ENCODE data around the gene HAUS8.
"Not testable (repeated sequence)": the region's sequence is repeated elsewhere in the genome, so short reads cannot be mapped to it uniquely, and the experiment has no call there.

Gene HAUS8

DNA sequence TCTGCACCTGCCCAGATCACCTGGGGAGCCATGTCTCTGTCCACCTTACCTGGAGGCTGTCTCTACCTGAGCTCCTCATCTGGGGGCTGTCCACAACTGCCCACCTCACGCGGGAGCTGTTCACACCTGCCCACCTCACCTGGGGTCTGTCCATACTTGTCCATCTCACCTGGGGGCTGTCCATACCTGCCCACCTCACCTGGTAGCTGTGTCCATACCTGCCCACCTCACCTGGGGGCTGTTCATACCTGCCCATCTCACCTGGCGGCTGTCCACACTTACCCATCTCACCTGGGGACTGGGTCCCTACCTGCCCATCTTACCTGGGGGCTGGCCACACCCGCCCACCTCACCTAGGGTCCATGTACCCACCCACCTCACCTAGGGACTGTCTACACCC, 38.6 kb downstream of the HAUS8 start:
- in situ Hi-C loops (cut with MboI; ENCODE audit: low sequenced_read_pairs) = no loop called here

DNA sequence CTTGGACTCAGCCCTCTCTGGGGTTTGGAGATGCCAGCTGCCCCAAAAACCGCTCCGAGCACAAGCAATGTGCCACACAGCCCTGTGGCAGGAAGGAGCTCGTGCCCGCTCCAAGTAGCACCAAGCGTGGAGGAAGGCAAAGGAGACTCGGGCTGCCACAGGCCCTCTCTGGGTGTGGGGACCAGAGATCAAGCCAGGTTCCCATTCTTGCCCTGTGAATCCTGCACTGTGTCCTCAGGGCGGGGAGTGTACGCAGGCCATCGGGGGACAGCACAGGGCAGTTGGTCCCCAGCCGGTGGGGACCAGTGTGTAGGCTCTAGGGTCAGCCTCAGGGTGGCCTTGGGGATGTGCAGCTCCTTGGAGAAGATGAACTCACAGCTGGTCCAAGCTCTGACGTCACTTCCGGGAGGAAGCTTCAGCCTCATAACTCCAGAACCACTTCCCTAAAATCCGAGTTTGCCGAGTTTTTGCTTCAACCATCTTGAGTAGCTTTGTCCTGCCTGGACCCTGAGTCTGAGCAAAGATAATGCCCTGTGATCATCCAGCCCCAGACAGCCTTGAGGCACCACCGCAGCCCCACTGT, 39.3 kb downstream of the HAUS8 start:
- in situ Hi-C loops (cut with MboI; ENCODE audit: low sequenced_read_pairs) = no loop called here

GRCh38 chr19:17031741-17032140, 43.5 kb downstream of the HAUS8 start:
- in situ Hi-C loops (cut with MboI; ENCODE audit: low sequenced_read_pairs) = no loop called here

GRCh38 chr19:17027535-17027975, 47.7 kb downstream of the HAUS8 start:
- in situ Hi-C loops (cut with MboI; ENCODE audit: low sequenced_read_pairs) = no loop called here

- in situ Hi-C loops (cut with MboI; ENCODE audit: low sequenced_read_pairs) = no loop called here
Observed at GRCh38 chr19:17026706-17027534, 48.3 kb downstream of the HAUS8 start, which contains the start of gene CPAMD8. CPAMD8 (minus strand) TSS chr19:17026810; CDS start chr19:17026642, 168 bp downstream.

- in situ Hi-C loops (cut with MboI; ENCODE audit: low sequenced_read_pairs) = no loop called here
Observed at GRCh38 chr19:17025991-17026658, 49.1 kb downstream of the HAUS8 start.

DNA sequence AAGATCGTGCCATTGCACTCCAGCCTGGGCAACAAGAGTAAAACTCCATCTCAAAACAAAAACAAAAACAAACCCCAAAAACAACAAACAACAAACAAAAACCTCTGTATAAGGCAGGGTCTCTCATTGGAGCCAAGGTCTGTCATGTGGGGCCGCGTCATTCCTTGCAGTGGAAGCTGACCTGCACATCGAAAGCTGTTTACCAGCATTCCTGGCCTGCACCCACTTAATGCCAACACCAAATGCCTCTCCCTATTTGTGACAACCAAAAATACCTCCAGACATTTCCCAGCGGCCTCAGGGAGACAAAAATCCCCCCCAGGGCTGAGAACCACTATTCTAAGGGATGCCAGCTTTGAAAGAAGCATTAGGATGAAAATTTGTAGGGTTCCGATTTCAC, 49.9 kb downstream of the HAUS8 start:
- in situ Hi-C loops (cut with MboI; ENCODE audit: low sequenced_read_pairs) = no loop called here

GRCh38 chr19:17024941-17025340, 50.3 kb downstream of the HAUS8 start:
- in situ Hi-C loops (cut with MboI; ENCODE audit: low sequenced_read_pairs) = not testable (repeated sequence)

- in situ Hi-C loops (cut with MboI; ENCODE audit: low sequenced_read_pairs) = no loop called here
Observed at GRCh38 chr19:17023805-17024204, 51.4 kb downstream of the HAUS8 start.

- in situ Hi-C loops (cut with MboI; ENCODE audit: low sequenced_read_pairs) = no loop called here
Observed at GRCh38 chr19:17022738-17023137, 52.5 kb downstream of the HAUS8 start.

GRCh38 chr19:17021793-17022590, 53.3 kb downstream of the HAUS8 start:
- in situ Hi-C loops (cut with MboI; ENCODE audit: low sequenced_read_pairs) = no loop called here

GRCh38 chr19:17021328-17021727, 53.9 kb downstream of the HAUS8 start:
- in situ Hi-C loops (cut with MboI; ENCODE audit: low sequenced_read_pairs) = no loop called here

DNA sequence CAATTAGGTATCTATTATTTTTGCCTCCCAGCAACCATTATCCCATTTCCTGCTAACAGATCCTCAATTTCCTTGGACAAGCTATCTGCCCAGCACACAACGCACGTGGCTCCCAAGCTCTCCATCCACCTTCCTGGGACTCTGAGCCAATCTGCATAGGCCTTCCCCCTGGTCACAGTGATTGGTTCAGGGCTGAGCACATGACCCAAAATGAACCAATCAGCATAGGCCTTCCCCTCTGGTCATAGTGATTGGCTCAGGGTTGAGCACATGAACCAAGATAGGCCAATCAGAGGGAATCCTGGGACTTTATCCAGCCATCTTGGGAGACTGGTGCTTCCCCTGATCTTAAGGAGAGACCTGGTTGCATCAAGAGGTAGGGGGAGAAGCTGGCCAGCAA, 54.4 kb downstream of the HAUS8 start:
- in situ Hi-C loops (cut with MboI; ENCODE audit: low sequenced_read_pairs) = no loop called here

GRCh38 chr19:17020385-17020784, 54.9 kb downstream of the HAUS8 start:
- in situ Hi-C loops (cut with MboI; ENCODE audit: low sequenced_read_pairs) = no loop called here

GRCh38 chr19:17014212-17014861, 60.9 kb downstream of the HAUS8 start:
- in situ Hi-C loops (cut with MboI; ENCODE audit: low sequenced_read_pairs) = not testable (repeated sequence)

DNA sequence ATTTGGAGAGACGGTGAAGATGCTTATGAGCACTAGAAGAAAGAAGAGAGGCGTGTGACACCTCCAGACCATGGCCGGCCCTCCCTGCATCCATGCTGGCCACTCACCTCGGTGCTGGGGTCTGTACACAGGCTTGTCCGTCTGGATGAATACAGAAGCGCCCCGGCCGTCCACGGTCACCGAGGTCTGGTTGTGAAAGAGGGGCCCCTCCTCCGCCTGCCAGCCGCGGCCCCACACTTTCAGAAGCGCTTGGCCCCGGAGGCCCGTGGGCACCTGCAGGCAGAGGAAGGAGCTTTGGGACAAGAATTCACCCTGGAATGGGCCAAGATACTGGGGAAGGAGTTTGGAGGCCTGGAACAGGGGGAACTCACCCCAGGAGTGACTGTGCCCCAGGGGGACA, 63.8 kb downstream of the HAUS8 start:
- in situ Hi-C loops (cut with MboI; ENCODE audit: low sequenced_read_pairs) = no loop called here

GRCh38 chr19:17006579-17006978, 68.7 kb downstream of the HAUS8 start:
- in situ Hi-C loops (cut with MboI; ENCODE audit: low sequenced_read_pairs) = no loop called here

- in situ Hi-C loops (cut with MboI; ENCODE audit: low sequenced_read_pairs) = no loop called here
Observed at GRCh38 chr19:17005000-17005399, 70.3 kb downstream of the HAUS8 start.

GRCh38 chr19:17004386-17004785, 70.9 kb downstream of the HAUS8 start:
- in situ Hi-C loops (cut with MboI; ENCODE audit: low sequenced_read_pairs) = no loop called here

DNA sequence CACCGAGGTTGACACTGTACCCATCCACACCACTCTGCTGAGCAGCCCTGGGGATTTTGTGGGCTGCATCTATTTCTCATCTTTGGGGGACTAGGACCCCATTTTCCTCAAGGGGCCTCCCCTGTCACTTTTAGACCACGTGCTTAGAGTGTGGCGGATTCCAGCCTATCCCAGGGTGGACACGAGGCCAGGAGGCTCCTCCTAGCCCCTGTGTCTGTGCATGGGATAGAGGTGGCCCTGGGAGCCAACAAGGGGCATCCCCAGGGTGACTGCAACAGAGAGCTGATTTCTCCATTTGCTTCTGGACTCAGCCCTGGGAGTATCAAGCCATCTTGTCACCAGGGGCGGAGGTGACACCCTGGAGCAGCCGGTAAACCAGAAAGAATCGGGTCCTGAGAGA, 72.8 kb downstream of the HAUS8 start:
- in situ Hi-C loops (cut with MboI; ENCODE audit: low sequenced_read_pairs) = no loop called here

Data from HL-60/S4 treated with phorbol 12-myristate 13-acetate at 8.2 ng/mL for 4 days and 3 days (cell line).